Esophagus muscularis mucosa (tissue), 4 donors: ENCODE measurements around the gene ZFP91. TPM values are rescaled to one million over a fixed set of nuclear protein-coding genes. Genes with fewer than 3 reads are reported as not detected.

Source experiments
- DNase-seq: peaks from one replicate; pipeline ENCODE4 v3.0.0-alpha.2; 2017; ENCODE audit errors: extremely low spot score
- H3K27ac ChIP-seq, 4 donors: fragments of 200-600 bp; sonication (generic); replicated peaks in 1 of 4; 1 replicate in 3 of 4; 2 replicates in 1 of 4; pipeline ENCODE4 v1.5.1; 2016 to 2019; ENCODE audit warnings: mild to moderate bottlenecking in 1 of 4
- H3K27me3 ChIP-seq, 4 donors: fragments of 200-600 bp; sonication (generic); one replicate each; pipeline versions ENCODE4 v1.5.1 to v1.6.0; 2016 to 2019
- H3K36me3 ChIP-seq, 4 donors: fragments of 200-600 bp; sonication (generic); one replicate each; pipeline ENCODE4 v1.5.1; 2016 to 2019
- H3K4me1 ChIP-seq, 4 donors: fragments of 200-600 bp; sonication (generic); one replicate each; pipeline ENCODE4 v1.5.1; 2016 to 2019
- H3K4me3 ChIP-seq, 4 donors: fragments of 200-600 bp; sonication (generic); 1 replicate in 2 of 4; 2 replicates in 2 of 4; pipeline ENCODE4 v1.5.1; 2016 to 2019; ENCODE audit warnings: mild to moderate bottlenecking in 4 of 4, moderate library complexity in 1 of 4
- H3K9me3 ChIP-seq, 4 donors: fragments of 200-600 bp; sonication (generic); 1 replicate in 3 of 4; 2 replicates in 1 of 4; pipeline ENCODE4 v1.5.1; 2016 to 2019
- EP300 ChIP-seq: sonication (generic); formaldehyde crosslinking; IDR thresholded peaks from one replicate; pipeline ENCODE4 v1.6.1; 2017; ENCODE audit warnings: antibody characterized with exemption
- POLR2A ChIP-seq: fragments of 450-650 bp; IDR thresholded peaks from one replicate; pipeline ENCODE4 v1.6.1; 2017; ENCODE audit warnings: antibody characterized with exemption, moderate library complexity, mild to moderate bottlenecking, low read depth
- POLR2AphosphoS5 ChIP-seq, 2 donors: sonication (generic); formaldehyde crosslinking; IDR thresholded peaks; one replicate each; pipeline ENCODE4 v1.6.1; 2017; ENCODE audit warnings: antibody characterized with exemption in 2 of 2
- WGBS: methylation state at CpG from one replicate; pipeline ENCODE4 v1.1.5; 2018; 5-methylcytosine and 5-hydroxymethylcytosine counted together
- intact Hi-C: fragments of 100-400 bp; cut with DNase I; formaldehyde crosslinking; loops from one replicate; pipeline ENCODE4 v1.15.1; 2023
- total RNA-seq, 4 donors: library from RNA; depleted of rRNA; stranded (reverse); fragments of >200 nt; gene quantifications; one replicate each; pipeline versions ENCODE4 v1.1.0 to v1.2.1, GENCODE V29; 2016
- TF ChIP-seq, protein P1 (sequence below), 3 experiments: fragments of 200-600 bp in 2 of 3; fragments of 450-650 bp in 1 of 3; sonication (generic) in 2 of 3; IDR thresholded peaks; one replicate each; pipeline ENCODE4 v1.5.1; 2017 to 2019; ENCODE audit warnings: antibody characterized with exemption in 3 of 3, mild to moderate bottlenecking in 2 of 3, moderate library complexity in 1 of 3

Gene ZFP91
- total RNA-seq, 4 donors from 2014 or later: 71.1 to 90.2 (median 77.7) TPM

DNA sequence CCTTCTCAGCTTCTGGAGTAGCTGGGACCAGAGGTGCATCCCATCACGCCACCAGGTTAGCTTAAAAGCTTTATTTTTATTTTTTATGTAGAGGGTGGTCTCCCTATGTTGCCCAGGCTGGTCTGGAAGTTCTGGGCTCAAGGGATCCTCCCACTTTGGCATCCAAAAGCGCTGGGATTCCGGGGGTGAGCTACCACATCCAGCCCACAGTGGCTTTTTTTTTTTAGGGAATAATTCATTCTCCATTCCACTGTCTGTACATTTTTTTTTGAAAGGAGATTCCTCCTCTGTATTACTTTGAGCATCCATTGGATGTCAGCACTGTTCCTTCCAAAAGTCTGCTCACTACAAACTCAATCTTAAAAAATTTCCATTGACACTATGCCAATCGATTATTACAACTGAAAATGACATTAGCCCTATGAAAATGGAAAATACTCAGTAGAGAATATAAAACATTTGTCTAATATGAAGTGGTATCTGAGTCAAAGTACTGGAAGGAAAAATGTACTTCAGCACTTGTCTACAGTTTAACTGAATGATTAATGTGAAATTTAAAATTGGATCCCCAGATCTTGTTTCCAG lies 1.9 kb upstream of the ZFP91 start:
- Histone ChIP-seq H3K27ac (peak overlapping the region; percentile 99 to 100 (median 100)), H3K36me3 (no peaks in the 10 kb centered on the region), H3K27me3 (no peaks in the 10 kb centered on the region), H3K4me1 (peaks cover 60 to 70% (median 67%) of the 10 kb centered on the region in 4 donors), H3K4me3 (peak overlapping the region; percentile 85 to 98 (median 95)), H3K9me3 (no peaks in the 10 kb centered on the region)
- WGBS: 27% methylated on average over 4 of the region's 4 CpGs
- intact Hi-C loops: no loop called here
- TF ChIP-seq, protein P1, sequence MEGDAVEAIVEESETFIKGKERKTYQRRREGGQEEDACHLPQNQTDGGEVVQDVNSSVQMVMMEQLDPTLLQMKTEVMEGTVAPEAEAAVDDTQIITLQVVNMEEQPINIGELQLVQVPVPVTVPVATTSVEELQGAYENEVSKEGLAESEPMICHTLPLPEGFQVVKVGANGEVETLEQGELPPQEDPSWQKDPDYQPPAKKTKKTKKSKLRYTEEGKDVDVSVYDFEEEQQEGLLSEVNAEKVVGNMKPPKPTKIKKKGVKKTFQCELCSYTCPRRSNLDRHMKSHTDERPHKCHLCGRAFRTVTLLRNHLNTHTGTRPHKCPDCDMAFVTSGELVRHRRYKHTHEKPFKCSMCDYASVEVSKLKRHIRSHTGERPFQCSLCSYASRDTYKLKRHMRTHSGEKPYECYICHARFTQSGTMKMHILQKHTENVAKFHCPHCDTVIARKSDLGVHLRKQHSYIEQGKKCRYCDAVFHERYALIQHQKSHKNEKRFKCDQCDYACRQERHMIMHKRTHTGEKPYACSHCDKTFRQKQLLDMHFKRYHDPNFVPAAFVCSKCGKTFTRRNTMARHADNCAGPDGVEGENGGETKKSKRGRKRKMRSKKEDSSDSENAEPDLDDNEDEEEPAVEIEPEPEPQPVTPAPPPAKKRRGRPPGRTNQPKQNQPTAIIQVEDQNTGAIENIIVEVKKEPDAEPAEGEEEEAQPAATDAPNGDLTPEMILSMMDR (IDR thresholded peaks at IDR 0.05): peak; percentile 33 to 51 (median 50)
- TF ChIP-seq POLR2AphosphoS5 (IDR thresholded peaks at IDR 0.05) (no peak), EP300 (no peak), POLR2A (no peak)
- no peak for DNase-seq

DNA sequence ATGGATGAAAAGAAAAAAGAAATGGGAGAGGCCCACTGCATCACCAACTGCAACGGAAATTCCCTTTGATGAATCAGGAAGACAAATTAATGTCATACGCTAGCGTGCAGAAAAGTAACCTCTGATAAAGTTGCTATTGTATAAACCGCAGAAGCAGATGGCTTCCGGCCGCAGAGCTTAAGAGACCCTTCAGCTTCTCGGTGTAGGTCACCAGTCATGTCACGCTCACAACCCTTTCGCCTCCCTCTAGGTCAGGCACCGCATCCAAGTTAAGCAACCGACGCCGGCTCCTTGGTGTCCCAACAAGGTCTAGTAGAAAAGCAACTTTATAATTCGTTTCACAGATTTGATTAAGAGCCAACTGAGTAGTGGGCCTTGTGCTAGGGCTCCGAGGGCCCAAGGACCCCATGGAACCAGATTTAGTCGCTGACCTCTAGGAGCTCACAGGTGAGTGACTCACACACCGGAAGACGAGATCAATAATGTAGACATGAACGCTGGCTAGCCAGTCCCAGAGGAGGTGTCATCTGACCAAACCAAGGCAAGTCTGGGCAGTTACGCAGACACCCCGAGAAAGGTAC lies 1.2 kb upstream of the ZFP91 start:
- TF ChIP-seq, protein P1 (IDR thresholded peaks at IDR 0.05): no peak
- TF ChIP-seq POLR2A (peak; percentile 35), EP300 (no peak), POLR2AphosphoS5 (IDR thresholded peaks at IDR 0.05) (peak in 1 of 2 donors; percentile 90)
- Histone ChIP-seq H3K4me1 (peaks cover 64 to 73% (median 72%) of the 10 kb centered on the region in 4 donors), H3K27me3 (no peaks in the 10 kb centered on the region), H3K9me3 (no peaks in the 10 kb centered on the region), H3K27ac (peak overlapping the region; percentile 99 to 100 (median 100)), H3K4me3 (peak overlapping the region; percentile 85 to 98 (median 95)), H3K36me3 (no peaks in the 10 kb centered on the region)
- intact Hi-C loops: no loop called here
- under 1% methylated on average over 21 of the region's 21 CpGs for WGBS
- DNase-seq: peak; percentile 93

DNA sequence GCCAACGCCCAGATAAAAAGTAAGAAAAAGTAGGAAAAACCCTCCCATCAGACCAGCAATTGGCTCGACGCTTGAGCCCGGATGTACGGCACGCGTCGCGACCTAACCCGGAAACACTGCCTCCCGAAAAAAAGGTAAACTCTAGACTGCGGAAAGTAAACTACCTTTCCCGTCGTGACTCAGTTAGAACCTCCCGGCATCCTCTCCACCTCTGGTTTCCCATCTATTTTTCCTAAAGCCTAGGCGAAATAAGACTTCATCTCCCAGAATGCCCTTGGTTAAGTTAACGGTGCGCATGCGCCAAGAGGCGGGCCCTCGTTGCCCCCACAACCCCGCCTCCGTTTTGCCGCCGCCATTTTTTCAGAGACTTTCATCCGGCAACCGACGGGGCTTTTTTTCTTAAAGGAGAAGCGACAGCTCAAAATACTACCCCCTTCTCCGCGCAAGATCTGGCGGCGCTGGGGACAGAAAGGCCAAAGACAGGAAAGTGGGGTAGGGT lies 678 bp upstream of the ZFP91 start:
- WGBS: under 1% methylated on average over 33 of the region's 33 CpGs
- H3K27ac ChIP-seq: peak overlapping the region; percentile 99 to 100 (median 100)
- no peaks in the 10 kb centered on the region for H3K36me3 ChIP-seq
- intact Hi-C loops: no loop called here
- peak overlapping the region; percentile 85 to 98 (median 95) for H3K4me3 ChIP-seq
- H3K4me1 ChIP-seq: peaks cover 59 to 73% (median 72%) of the 10 kb centered on the region in 4 donors
- H3K9me3 ChIP-seq: no peaks in the 10 kb centered on the region
- H3K27me3 ChIP-seq: no peaks in the 10 kb centered on the region
- TF ChIP-seq, protein P1 (IDR thresholded peaks at IDR 0.05): no peak
- no peak for TF ChIP-seq POLR2A
- peak; percentile 1 to 94 for TF ChIP-seq POLR2AphosphoS5 (IDR thresholded peaks at IDR 0.05)
- DNase-seq: peak; percentile 98

DNA sequence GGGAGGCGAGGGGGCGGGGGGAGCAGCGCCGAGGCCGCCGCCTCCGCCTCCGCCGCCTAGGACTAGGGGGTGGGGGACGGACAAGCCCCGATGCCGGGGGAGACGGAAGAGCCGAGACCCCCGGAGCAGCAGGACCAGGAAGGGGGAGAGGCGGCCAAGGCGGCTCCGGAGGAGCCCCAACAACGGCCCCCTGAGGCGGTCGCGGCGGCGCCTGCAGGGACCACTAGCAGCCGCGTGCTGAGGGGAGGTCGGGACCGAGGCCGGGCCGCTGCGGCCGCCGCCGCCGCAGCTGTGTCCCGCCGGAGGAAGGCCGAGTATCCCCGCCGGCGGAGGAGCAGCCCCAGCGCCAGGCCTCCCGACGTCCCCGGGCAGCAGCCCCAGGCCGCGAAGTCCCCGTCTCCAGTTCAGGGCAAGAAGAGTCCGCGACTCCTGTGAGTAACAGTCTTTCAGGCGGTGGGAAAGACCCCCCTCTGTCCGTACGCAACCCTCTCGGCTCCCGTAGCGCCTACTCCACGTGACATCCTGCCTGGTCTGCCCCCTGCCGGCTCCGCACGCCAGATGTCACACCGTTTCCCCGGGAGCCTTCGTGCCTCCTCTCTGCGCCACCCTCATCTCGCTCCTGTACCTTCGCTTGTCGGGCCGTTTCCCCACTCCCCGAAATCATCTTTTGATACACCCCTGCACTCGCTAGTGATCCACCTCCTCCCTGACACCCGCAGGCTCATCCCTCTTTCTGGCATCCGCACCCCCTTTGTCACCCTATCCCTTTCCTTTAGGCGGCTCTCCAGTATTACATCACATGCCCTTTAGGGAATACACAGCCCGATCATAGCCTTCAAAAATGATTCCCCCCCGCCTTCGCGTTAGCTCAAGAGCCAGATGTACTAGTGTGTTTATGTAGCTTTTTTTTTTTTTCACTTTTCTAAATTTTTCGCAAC lies 598 bp downstream of the ZFP91 start:
- peak overlapping the region; percentile 99 to 100 (median 100) for H3K27ac ChIP-seq
- WGBS: 2% methylated on average over 39 of the region's 78 CpGs
- no peaks in the 10 kb centered on the region for H3K9me3 ChIP-seq
- TF ChIP-seq POLR2A (peak; percentile 47), POLR2AphosphoS5 (IDR thresholded peaks at IDR 0.05) (peak; percentile 96), EP300 (no peak)
- TF ChIP-seq, protein P1 (IDR thresholded peaks at IDR 0.05): peak; percentile 74 to 78 (median 75)
- no peaks in the 10 kb centered on the region for H3K36me3 ChIP-seq
- DNase-seq: peak; percentile 97
- H3K4me3 ChIP-seq: peak overlapping the region; percentile 85 to 98 (median 95)
- intact Hi-C loops: loop anchor here (5.0 to 10.0 kb wide), 2 partner anchors 43 to 915 kb away; partner anchors contain the start of genes CNTF and ZDHHC5
- H3K27me3 ChIP-seq: no peaks in the 10 kb centered on the region
- peaks cover 57 to 73% (median 72%) of the 10 kb centered on the region in 4 donors for H3K4me1 ChIP-seq
